PC-9 (cell line): ENCODE results near the gene AQR. TPM values are rescaled to one million over a fixed set of nuclear protein-coding genes. Genes with fewer than 3 reads are reported as not detected.
"Not testable (repeated sequence)": the region's sequence is repeated elsewhere in the genome, so short reads cannot be mapped to it uniquely, and the experiment has no call there.

Experiments
- BruUV-seq: library from RNA; stranded (reverse); fragments of 400-500 nt; replicated peaks from 2 replicates; lab custom pipeline; 2021; lab: Mats Ljungman, UMichigan
- CTCF ChIA-PET: fragments of 300-600 bp; sonication (Branson Sonifier 250); formaldehyde crosslinking; loops from one replicate; lab custom pipeline; 2022; ENCODE audit warnings: antibody characterized with exemption; lab: Charles Lee
- POLR2A ChIA-PET: fragments of 300-600 bp; sonication (Branson Sonifier 250); formaldehyde crosslinking; loops from one replicate; lab custom pipeline; 2022; ENCODE audit warnings: antibody characterized with exemption; ENCODE audit not compliant: unreplicated experiment; lab: Charles Lee
- DNase-seq, 2 experiments: peaks; one replicate each; pipeline versions ENCODE4 v3.0.0 to v3.0.0-alpha.2; 2015 to 2022; ENCODE audit warnings: mixed read lengths in 1 of 2
- H2AFZ ChIP-seq: fragments of 200-600 bp; sonication (generic); 2 replicates; pipeline ENCODE4 v1.8.1; 2017; ENCODE audit warnings: antibody characterized with exemption
- H3F3A ChIP-seq: fragments of 200-600 bp; sonication (generic); 2 replicates; pipeline ENCODE4 v1.8.1; 2017; ENCODE audit warnings: antibody characterized with exemption, mild to moderate bottlenecking, low read depth; ENCODE audit not compliant: insufficient read depth
- H3K27ac ChIP-seq: fragments of 200-600 bp; sonication (generic); 2 replicates; pipeline ENCODE4 v1.6.1; 2016; ENCODE audit warnings: mixed run types
- H3K27me3 ChIP-seq: fragments of 200-600 bp; sonication (generic); 2 replicates; pipeline ENCODE4 v1.6.1; 2016; ENCODE audit warnings: low read depth, mixed run types; ENCODE audit not compliant: insufficient read depth
- H3K36me3 ChIP-seq: fragments of 200-600 bp; sonication (generic); 2 replicates; pipeline ENCODE4 v1.6.1; 2016; ENCODE audit warnings: low read depth, mixed run types
- H3K4me1 ChIP-seq: fragments of 200-600 bp; sonication (generic); replicated peaks from 2 replicates; pipeline ENCODE4 v1.6.1; 2016; ENCODE audit warnings: mixed run types; ENCODE audit not compliant: insufficient read depth
- H3K4me2 ChIP-seq: fragments of 200-600 bp; sonication (generic); 2 replicates; pipeline ENCODE4 v1.6.1; 2017; ENCODE audit warnings: mixed run types
- H3K4me3 ChIP-seq: fragments of 200-600 bp; sonication (generic); 2 replicates; pipeline ENCODE4 v1.6.1; 2016; ENCODE audit warnings: mixed run types
- H3K79me2 ChIP-seq: fragments of 200-600 bp; sonication (generic); 2 replicates; pipeline ENCODE4 v1.6.1; 2017; ENCODE audit warnings: low read depth, mixed run types
- H3K9me2 ChIP-seq: fragments of 200-600 bp; sonication (generic); 2 replicates; pipeline ENCODE4 v1.8.1; 2017; ENCODE audit warnings: mild to moderate bottlenecking; ENCODE audit not compliant: insufficient read depth
- H3K9me3 ChIP-seq: fragments of 200-600 bp; sonication (generic); 2 replicates; pipeline ENCODE4 v1.8.1; 2016; ENCODE audit warnings: low read depth; ENCODE audit not compliant: insufficient read depth
- H4K20me1 ChIP-seq: fragments of 200-600 bp; sonication (generic); 2 replicates; pipeline ENCODE4 v1.8.1; 2017; ENCODE audit not compliant: insufficient read depth
- CTCF ChIP-seq: fragments of 200-600 bp; sonication (generic); conservative IDR thresholded peaks from 2 replicates; pipeline ENCODE4 v1.6.1; 2017; ENCODE audit warnings: mixed run types, antibody characterized with exemption, mild to moderate bottlenecking, moderate library complexity
- EZH2 ChIP-seq: fragments of 200-600 bp; sonication (generic); IDR thresholded peaks from 2 replicates; pipeline ENCODE4 v1.8.0; 2017; ENCODE audit warnings: antibody characterized with exemption, low read depth
- intact Hi-C: fragments of 100-400 bp; cut with micrococcal nuclease; formaldehyde crosslinking; loops from one replicate; pipeline ENCODE4 v1.10.0; 2022; ENCODE audit not compliant: unreplicated experiment
- total RNA-seq: library from RNA; stranded (reverse); gene quantifications from 2 replicates; pipeline ENCODE4 v1.2.3, GENCODE V29; 2021

AQR gene
- total RNA-seq, 1 experiment from 2014 or later, result 33.6 TPM

GRCh38 chr15:34941185-34941698 lies 28.3 kb downstream of the AQR start:
- no peak overlapping the region for H3K27ac ChIP-seq
- TF ChIP-seq EZH2 (no peak), CTCF (no peak)
- H3K36me3 ChIP-seq, result no peaks in the 10 kb centered on the region
- no peak overlapping the region for H2AFZ ChIP-seq
- H3K27me3 ChIP-seq, result no peaks in the 10 kb centered on the region
- no peak overlapping the region for H3K4me2 ChIP-seq
- POLR2A ChIA-PET, result no interaction called here
- intact Hi-C loops, result no loop called here
- BruUV-seq, result no TSS peak
- no peaks in the 10 kb centered on the region for H3F3A ChIP-seq
- CTCF ChIA-PET, result no interaction called here
- DNase-seq, result no peak
- H3K4me3 ChIP-seq, result no peak overlapping the region
- H3K79me2 ChIP-seq, result no peaks in the 10 kb centered on the region
- no peaks in the 10 kb centered on the region for H3K9me2 ChIP-seq
- no peaks in the 10 kb centered on the region for H3K4me1 ChIP-seq
- H4K20me1 ChIP-seq, result no peaks in the 10 kb centered on the region
- H3K9me3 ChIP-seq, result no peaks in the 10 kb centered on the region

- POLR2A ChIA-PET, result interaction anchor here (0.5 kb wide), 1 partner anchor 831 kb away, joined by 4 read pairs; no protein-coding TSS in a partner anchor
- Histone ChIP-seq H3K27me3 (no peaks in the 10 kb centered on the region), H3K4me3 (no peak overlapping the region), H3K9me2 (no peaks in the 10 kb centered on the region), H3K36me3 (peaks cover 9% of the 10 kb centered on the region; the same call in 1 of the 2 replicates), H4K20me1 (no peaks in the 10 kb centered on the region), H3K4me1 (no peaks in the 10 kb centered on the region), H3K27ac (no peak overlapping the region), H3F3A (no peaks in the 10 kb centered on the region), H3K79me2 (no peaks in the 10 kb centered on the region), H2AFZ (no peak overlapping the region), H3K9me3 (no peaks in the 10 kb centered on the region), H3K4me2 (no peak overlapping the region)
- no TSS peak for BruUV-seq
- no peak for TF ChIP-seq EZH2
- TF ChIP-seq CTCF, result no peak
- intact Hi-C loops, result loop anchor here (10.0 kb wide), 1 partner anchor 49 kb away; no protein-coding TSS in a partner anchor
- no peak for DNase-seq
- CTCF ChIA-PET, result no interaction called here
Observed at GRCh38 chr15:34933432-34933975, 36.0 kb downstream of the AQR start.

GRCh38 chr15:34928349-34928748 lies 41.2 kb downstream of the AQR start:
- H4K20me1 ChIP-seq, H3K4me3 ChIP-seq, POLR2A ChIA-PET, H3F3A ChIP-seq, CTCF ChIA-PET, H3K27ac ChIP-seq, H3K79me2 ChIP-seq, DNase-seq, H3K4me1 ChIP-seq, H3K9me3 ChIP-seq, H3K9me2 ChIP-seq, H3K4me2 ChIP-seq, BruUV-seq, H2AFZ ChIP-seq, H3K27me3 ChIP-seq, H3K36me3 ChIP-seq: not testable (repeated sequence)
- intact Hi-C loops, result loop anchor here (10.0 kb wide), 1 partner anchor 824 kb away; the partner anchor contains the start of genes EMC7 and PGBD4
